HG02943 (cell line): ENCODE results near the gene TXNRD1.
A peak's percentile ranks its signal among the peaks of the same experiment; 100 is the strongest.

Experiments used
- ATAC-seq: cut with Tn5 transposase; IDR thresholded peaks from one replicate; pipeline ENCODE4 v1.9.1; 2021; ENCODE audit warnings: mild to moderate bottlenecking, low read depth, moderate library complexity; ENCODE audit not compliant: unreplicated experiment

TXNRD1 gene

GRCh38 chr12:104297477-104298113 is 82.0 kb downstream of the TXNRD1 start:
- ATAC-seq = no peak

GRCh38 chr12:104299842-104300481 is 84.4 kb downstream of the TXNRD1 start:
- no peak for ATAC-seq

- ATAC-seq = peak; percentile 93
Observed at GRCh38 chr12:104303538-104304151, 88.1 kb downstream of the TXNRD1 start, which contains the start of gene EID3. EID3 (plus strand) TSS chr12:104303739; CDS start chr12:104303935, 196 bp downstream.

- no peak for ATAC-seq
Observed at GRCh38 chr12:104304261-104305009, 88.9 kb downstream of the TXNRD1 start.

- no peak for ATAC-seq
Observed at GRCh38 chr12:104305349-104305748, 89.8 kb downstream of the TXNRD1 start.

GRCh38 chr12:104306376-104306775 is 90.8 kb downstream of the TXNRD1 start:
- ATAC-seq = no peak

GRCh38 chr12:104306943-104307654 is 91.5 kb downstream of the TXNRD1 start:
- ATAC-seq = no peak

- ATAC-seq = no peak
Observed at GRCh38 chr12:104307655-104308000, 92.0 kb downstream of the TXNRD1 start.

GRCh38 chr12:104309446-104309993 is 93.9 kb downstream of the TXNRD1 start:
- no peak for ATAC-seq

- no peak for ATAC-seq
Observed at GRCh38 chr12:104310751-104311633, 95.4 kb downstream of the TXNRD1 start.

GRCh38 chr12:104312202-104312601 is 96.6 kb downstream of the TXNRD1 start:
- ATAC-seq = no peak

- ATAC-seq = no peak
Observed at GRCh38 chr12:104312654-104313053, 97.1 kb downstream of the TXNRD1 start.

- ATAC-seq = no peak
Observed at GRCh38 chr12:104313568-104314241, 98.1 kb downstream of the TXNRD1 start.

- ATAC-seq = no peak
Observed at GRCh38 chr12:104314242-104314614, 98.6 kb downstream of the TXNRD1 start.

GRCh38 chr12:104315326-104316224 is 100.0 kb downstream of the TXNRD1 start:
- no peak for ATAC-seq

GRCh38 chr12:104316936-104317335 is 101.4 kb downstream of the TXNRD1 start:
- no peak for ATAC-seq

- no peak for ATAC-seq
Observed at GRCh38 chr12:104317538-104318210, 102.1 kb downstream of the TXNRD1 start.
